Activated naive CD8-positive, alpha-beta T cell treated with anti-CD3 and anti-CD28 coated beads for 36 hours (primary cell): ENCODE measurements around the gene FANCB. TPM values are rescaled to one million over a fixed set of nuclear protein-coding genes. Genes with fewer than 3 reads are reported as not detected.

Experiments used
- DNase-seq: peaks from one replicate; pipeline ENCODE4 v3.0.0; 2021
- H3K27ac Mint-ChIP-seq: one replicate; pipeline ENCODE4 v1.8.0; 2022; ENCODE audit warnings: mild to moderate bottlenecking, moderate library complexity, mixed read lengths
- H3K27me3 Mint-ChIP-seq: one replicate; pipeline ENCODE4 v1.8.0; 2022; ENCODE audit warnings: mild to moderate bottlenecking, mixed read lengths
- H3K36me3 Mint-ChIP-seq: one replicate; pipeline ENCODE4 v1.8.0; 2021; ENCODE audit warnings: mild to moderate bottlenecking, mixed read lengths
- H3K4me1 Mint-ChIP-seq: one replicate; pipeline ENCODE4 v1.8.0; 2021; ENCODE audit warnings: mixed read lengths
- H3K4me3 Mint-ChIP-seq: one replicate; pipeline ENCODE4 v1.8.0; 2022; ENCODE audit warnings: mild to moderate bottlenecking, moderate library complexity, mixed read lengths
- H3K9me3 Mint-ChIP-seq: one replicate; pipeline ENCODE4 v1.8.0; 2022; ENCODE audit warnings: mixed read lengths
- total RNA-seq, 2 experiments: library from RNA; stranded (reverse); gene quantifications; one replicate each; pipeline ENCODE4 v1.2.3, GENCODE V29; 2021

The FANCB gene
- total RNA-seq, 2 experiments from 2014 or later: 13.6 to 14.0 TPM

DNA sequence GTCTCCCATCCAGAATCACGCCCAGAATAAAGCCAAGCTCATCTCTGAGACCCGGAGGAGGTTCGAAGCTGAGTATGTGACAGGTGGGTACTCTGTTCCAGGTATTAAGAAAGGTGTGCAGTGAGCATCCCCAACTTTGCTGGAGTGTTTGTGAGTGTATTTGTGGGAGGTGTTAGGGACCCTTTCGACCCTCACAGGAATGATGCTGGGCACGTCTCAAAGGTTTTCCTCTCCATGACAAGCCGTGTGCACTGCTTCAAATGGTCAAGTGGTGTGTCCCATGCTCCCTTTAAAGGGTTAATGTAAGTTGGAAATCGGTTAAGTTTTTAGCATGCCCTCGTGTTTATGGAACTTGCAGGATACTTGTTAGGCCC, 794 bp upstream of the FANCB start:
- peaks cover 14% of the 10 kb centered on the region for H3K36me3 Mint-ChIP-seq
- H3K9me3 Mint-ChIP-seq: no peaks in the 10 kb centered on the region
- peak overlapping the region; percentile 76 for H3K27ac Mint-ChIP-seq
- peaks cover 5% of the 10 kb centered on the region for H3K4me1 Mint-ChIP-seq
- no peak for DNase-seq
- no peaks in the 10 kb centered on the region for H3K27me3 Mint-ChIP-seq
- peak overlapping the region; percentile 83 for H3K4me3 Mint-ChIP-seq

DNA sequence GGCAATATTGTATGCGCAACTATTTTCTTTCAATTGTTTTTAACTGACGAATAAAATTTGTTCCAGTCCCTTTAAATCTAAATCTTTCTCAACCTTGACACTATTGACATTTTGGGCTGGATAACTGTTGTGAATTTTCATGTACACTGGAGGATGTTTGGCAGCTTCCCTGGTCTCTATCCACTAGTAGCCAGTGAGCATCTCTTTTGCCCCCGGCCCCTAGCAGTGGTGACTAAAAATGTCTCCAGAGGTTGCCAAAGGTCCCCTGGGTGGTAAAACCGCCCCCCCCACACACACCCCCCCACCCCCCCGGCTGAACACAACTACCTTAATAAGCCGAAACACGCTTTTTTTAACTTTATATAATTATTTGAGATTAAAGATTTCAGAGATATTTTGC, 514 bp downstream of the FANCB start:
- no peaks in the 10 kb centered on the region for H3K27me3 Mint-ChIP-seq
- peak overlapping the region; percentile 78 for H3K4me3 Mint-ChIP-seq
- H3K27ac Mint-ChIP-seq: no peak overlapping the region
- H3K36me3 Mint-ChIP-seq: peaks cover 22% of the 10 kb centered on the region
- peak; percentile 0 for DNase-seq
- peaks cover 4% of the 10 kb centered on the region for H3K9me3 Mint-ChIP-seq
- peaks cover 9% of the 10 kb centered on the region for H3K4me1 Mint-ChIP-seq

DNA sequence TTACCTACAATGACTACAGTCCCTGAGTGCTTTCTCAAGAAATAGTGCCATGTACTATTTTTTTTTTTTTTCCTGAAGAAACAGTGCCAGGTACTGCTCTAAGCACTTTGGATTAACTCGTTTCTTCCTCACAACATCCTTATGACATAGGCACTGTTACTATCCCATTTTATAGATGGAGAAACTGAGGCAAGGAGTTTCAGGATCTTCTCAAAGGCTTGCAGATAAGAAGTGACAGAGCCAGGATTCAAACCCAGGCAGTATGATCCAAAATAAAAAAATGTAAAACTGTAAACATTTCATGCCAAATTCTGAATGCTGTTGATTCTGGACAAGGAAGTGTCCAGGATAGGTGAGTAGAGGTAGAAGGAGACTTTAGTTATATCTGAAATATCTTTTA, 1.1 kb downstream of the FANCB start:
- H3K36me3 Mint-ChIP-seq: peaks cover 25% of the 10 kb centered on the region
- H3K4me1 Mint-ChIP-seq: peaks cover 9% of the 10 kb centered on the region
- DNase-seq: no peak
- peaks cover 4% of the 10 kb centered on the region for H3K9me3 Mint-ChIP-seq
- H3K27ac Mint-ChIP-seq: no peak overlapping the region
- H3K27me3 Mint-ChIP-seq: no peaks in the 10 kb centered on the region
- peak overlapping the region; percentile 78 for H3K4me3 Mint-ChIP-seq

DNA sequence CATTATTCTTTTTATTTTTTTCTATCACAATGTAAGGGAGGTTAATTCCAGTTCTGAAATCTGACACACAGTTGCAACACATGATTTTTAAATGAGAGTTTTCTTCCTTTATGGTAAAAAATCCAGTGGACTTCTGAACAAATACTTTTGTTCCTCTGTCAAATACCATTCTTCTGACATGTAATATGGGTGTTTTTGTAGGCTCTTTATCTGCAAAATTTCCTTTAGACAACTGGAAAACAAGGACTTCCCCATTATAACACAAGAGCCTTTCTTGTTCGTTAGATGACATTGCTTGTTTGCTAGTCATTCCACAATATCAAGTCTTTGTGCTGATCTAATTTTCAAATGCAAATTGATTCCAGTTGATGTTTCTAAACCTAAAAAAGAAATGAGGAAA, 7.7 kb downstream of the FANCB start:
- Mint-ChIP-seq H3K27me3 (no peaks in the 10 kb centered on the region), H3K9me3 (peaks cover 4% of the 10 kb centered on the region), H3K4me1 (peaks cover 5% of the 10 kb centered on the region), H3K4me3 (no peak overlapping the region), H3K27ac (no peak overlapping the region), H3K36me3 (peaks cover 30% of the 10 kb centered on the region)
- DNase-seq: no peak

DNA sequence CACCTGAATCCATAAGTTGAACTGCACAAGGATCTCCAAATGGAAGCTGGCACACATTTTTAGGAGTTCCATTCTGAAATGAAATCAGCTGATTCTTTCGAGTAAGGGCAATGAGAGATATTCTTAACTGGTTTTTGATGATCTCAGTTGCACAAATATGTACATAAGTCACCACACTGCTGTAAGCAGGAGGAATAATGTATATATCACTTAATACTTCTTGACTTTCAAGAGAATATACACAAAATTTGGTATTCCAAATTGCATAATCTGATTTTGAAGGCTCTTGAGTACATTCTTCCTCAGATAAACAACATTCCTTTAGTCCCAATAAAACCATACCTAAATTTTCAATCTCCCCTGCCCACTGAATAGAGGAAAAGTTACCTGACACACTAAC, 8.2 kb downstream of the FANCB start:
- Mint-ChIP-seq H3K27ac (no peak overlapping the region), H3K4me3 (no peak overlapping the region), H3K4me1 (peaks cover 5% of the 10 kb centered on the region), H3K36me3 (peaks cover 30% of the 10 kb centered on the region), H3K9me3 (peaks cover 4% of the 10 kb centered on the region), H3K27me3 (no peaks in the 10 kb centered on the region)
- no peak for DNase-seq

DNA sequence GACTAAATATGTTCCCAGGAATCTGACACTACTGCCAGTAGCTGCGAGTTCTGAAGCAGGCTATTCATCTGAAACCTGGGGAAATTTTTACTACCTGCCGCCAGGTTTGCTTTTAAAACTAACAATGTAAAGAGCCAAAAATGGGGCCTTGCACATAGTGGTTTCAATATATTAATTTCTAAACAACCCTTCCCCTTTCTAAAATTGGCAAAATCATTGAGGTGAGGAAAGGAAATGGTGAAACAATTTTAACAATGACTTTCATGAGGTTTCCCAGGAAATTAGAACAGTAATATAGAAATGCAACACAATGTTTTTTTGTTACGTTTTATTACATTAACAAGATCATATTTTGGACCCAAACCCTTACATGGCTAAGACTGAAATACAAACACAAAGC, 21.3 kb downstream of the FANCB start:
- no peaks in the 10 kb centered on the region for H3K9me3 Mint-ChIP-seq
- no peaks in the 10 kb centered on the region for H3K27me3 Mint-ChIP-seq
- H3K4me1 Mint-ChIP-seq: peaks cover 2% of the 10 kb centered on the region
- H3K36me3 Mint-ChIP-seq: peaks cover 28% of the 10 kb centered on the region
- no peak overlapping the region for H3K4me3 Mint-ChIP-seq
- no peak overlapping the region for H3K27ac Mint-ChIP-seq
- no peak for DNase-seq

DNA sequence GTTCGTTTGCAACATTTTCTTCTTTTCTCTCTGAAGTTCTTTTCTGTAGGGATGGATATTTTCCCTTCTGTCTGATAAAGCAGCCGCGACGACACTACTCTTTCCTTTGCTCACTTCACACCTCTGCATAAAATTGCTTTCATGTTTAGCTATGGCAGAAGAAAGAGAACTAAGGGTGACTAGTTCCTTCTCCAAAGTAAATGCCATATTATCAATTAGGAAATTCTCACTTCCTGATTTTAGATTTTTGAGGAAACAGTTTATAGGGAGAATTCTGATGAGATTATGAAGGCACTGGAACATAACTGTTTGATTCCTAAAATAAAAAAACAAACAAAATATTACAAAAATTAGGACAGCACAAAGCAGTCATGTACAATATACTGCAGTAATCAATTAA, 29.2 kb downstream of the FANCB start:
- Mint-ChIP-seq H3K4me3 (no peak overlapping the region), H3K27ac (no peak overlapping the region), H3K36me3 (peaks cover 28% of the 10 kb centered on the region), H3K27me3 (no peaks in the 10 kb centered on the region), H3K9me3 (no peaks in the 10 kb centered on the region), H3K4me1 (no peaks in the 10 kb centered on the region)
- DNase-seq: no peak

DNA sequence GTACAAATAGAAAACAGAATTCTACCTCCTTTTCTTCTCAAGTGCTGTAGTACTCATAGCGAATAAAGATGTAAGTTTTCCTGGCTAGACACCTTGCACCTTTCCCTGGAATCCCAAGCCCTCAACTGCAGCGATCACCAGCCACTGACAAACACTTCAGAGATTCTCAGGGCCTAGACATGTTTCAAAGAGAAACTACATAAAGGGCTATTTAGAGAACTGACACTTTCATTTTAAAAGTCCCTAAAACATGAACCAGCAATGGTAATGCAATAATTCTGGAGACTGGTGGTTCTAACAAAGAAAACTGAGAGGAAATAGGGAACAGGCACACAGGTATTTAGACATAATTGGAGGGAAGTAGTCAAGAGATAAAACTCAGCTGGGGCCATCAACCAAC, 35.7 kb downstream of the FANCB start:
- no peak for DNase-seq
- H3K4me3 Mint-ChIP-seq: no peak overlapping the region
- H3K27me3 Mint-ChIP-seq: no peaks in the 10 kb centered on the region
- peaks cover 44% of the 10 kb centered on the region for H3K36me3 Mint-ChIP-seq
- no peaks in the 10 kb centered on the region for H3K4me1 Mint-ChIP-seq
- no peaks in the 10 kb centered on the region for H3K9me3 Mint-ChIP-seq
- H3K27ac Mint-ChIP-seq: no peak overlapping the region

DNA sequence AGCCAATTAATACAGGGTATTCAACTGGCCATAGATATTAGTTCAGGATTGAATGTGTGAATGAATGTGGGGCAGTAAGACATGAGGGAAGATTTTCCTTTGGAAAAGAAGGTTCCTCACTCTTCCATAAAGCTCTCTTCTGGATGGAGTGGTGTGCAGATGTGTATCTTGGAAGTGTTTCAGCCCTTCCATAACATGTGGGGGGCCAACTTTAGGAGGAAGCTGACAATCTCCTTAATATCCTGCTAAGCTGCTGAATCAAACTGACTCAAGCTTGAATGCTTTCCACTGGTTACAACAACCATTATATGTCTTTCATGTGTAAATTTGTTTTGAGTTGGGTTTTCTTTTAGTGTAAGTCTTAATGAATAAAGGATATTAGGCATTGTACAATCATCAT, 40.3 kb downstream of the FANCB start:
- peaks cover 38% of the 10 kb centered on the region for H3K36me3 Mint-ChIP-seq
- no peaks in the 10 kb centered on the region for H3K4me1 Mint-ChIP-seq
- H3K27me3 Mint-ChIP-seq: no peaks in the 10 kb centered on the region
- no peak overlapping the region for H3K27ac Mint-ChIP-seq
- H3K9me3 Mint-ChIP-seq: peaks cover 2% of the 10 kb centered on the region
- no peak for DNase-seq
- no peak overlapping the region for H3K4me3 Mint-ChIP-seq

DNA sequence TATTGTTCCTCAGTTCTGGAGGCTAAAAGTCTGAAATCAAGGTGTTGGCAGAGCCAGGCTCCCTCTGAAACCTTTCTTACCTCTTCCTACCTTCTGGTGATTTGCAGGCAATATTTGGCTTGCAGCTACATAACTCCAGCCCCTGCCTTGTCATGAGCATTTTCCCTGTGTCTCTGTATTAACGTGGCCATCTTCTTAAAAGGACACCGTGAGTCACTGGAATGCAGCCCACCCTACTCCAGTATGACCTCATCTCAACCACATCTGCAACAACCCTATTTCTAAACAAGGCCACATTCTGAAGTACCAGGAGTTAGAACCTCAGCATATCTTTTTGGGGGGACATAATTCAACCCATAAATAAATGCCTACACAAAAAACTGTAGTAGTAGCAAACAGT, 40.7 kb downstream of the FANCB start:
- H3K36me3 Mint-ChIP-seq: peaks cover 37% of the 10 kb centered on the region
- no peaks in the 10 kb centered on the region for H3K27me3 Mint-ChIP-seq
- peaks cover 2% of the 10 kb centered on the region for H3K9me3 Mint-ChIP-seq
- H3K4me1 Mint-ChIP-seq: no peaks in the 10 kb centered on the region
- no peak overlapping the region for H3K27ac Mint-ChIP-seq
- no peak for DNase-seq
- no peak overlapping the region for H3K4me3 Mint-ChIP-seq

DNA sequence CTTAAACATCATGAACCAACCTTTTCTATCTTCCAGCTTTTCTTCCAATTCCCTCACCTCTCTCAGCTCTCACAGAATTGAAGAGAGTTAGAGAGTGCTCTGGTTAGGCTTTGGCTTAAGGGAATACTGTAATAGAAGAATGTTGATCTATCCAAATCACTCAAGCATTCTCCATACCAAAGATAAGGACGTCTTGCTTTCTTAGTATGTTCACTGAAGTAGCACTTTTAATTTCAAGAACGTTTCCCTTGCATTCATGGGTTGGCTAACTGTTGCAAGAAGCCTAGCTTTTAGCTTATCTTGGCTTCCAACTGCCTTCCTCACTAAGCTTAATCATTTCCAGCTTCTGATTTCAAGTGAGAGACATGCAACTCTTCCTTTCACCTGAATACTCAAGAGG, 43.2 kb downstream of the FANCB start:
- peaks cover 19% of the 10 kb centered on the region for H3K36me3 Mint-ChIP-seq
- peaks cover 14% of the 10 kb centered on the region for H3K27me3 Mint-ChIP-seq
- no peak for DNase-seq
- peaks cover 2% of the 10 kb centered on the region for H3K9me3 Mint-ChIP-seq
- no peaks in the 10 kb centered on the region for H3K4me1 Mint-ChIP-seq
- no peak overlapping the region for H3K27ac Mint-ChIP-seq
- H3K4me3 Mint-ChIP-seq: no peak overlapping the region

DNA sequence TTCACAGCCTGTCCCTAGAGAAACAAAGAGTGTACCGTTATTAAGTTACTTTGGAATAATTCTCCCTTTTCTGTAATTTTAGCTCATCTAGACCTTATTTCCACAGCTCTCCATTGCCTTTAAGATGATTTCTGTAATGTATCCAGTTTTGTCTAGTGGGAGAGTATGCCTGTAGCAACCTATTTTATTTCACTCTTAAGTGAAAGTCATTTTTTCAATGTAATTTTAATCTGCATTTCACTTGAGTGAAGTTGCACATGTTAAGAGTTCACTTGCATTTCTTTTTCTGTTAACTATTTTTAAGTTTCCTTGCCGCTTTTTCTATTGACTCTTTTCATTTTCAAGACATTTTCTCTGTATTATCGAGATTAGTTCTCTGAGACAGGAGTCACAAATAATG, 46.5 kb downstream of the FANCB start:
- Mint-ChIP-seq H3K4me1 (no peaks in the 10 kb centered on the region), H3K36me3 (peaks cover 4% of the 10 kb centered on the region), H3K27ac (no peak overlapping the region), H3K9me3 (peaks cover 2% of the 10 kb centered on the region), H3K4me3 (no peak overlapping the region), H3K27me3 (peaks cover 14% of the 10 kb centered on the region)
- DNase-seq: no peak

DNA sequence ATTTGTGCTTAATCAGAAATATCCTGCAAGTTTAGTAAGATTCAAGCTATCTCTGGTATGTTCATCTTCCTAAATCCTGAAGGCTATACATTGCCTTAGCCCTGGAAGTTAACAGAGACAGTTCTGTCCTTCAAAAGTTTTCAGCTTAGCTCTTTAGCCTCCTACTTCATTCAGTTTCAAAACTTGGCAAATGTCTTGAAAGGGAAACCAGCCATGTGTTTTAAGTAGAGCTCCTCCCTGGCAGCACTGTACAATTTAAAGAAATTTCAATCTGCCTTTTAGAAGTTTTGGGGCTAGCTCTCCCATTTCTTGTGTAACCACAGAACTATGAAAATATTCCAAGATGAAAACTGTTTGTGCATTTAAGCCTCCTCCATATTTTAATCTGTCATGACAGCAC, 47.0 kb downstream of the FANCB start:
- Mint-ChIP-seq H3K4me3 (no peak overlapping the region), H3K4me1 (no peaks in the 10 kb centered on the region), H3K36me3 (peaks cover 3% of the 10 kb centered on the region), H3K27ac (no peak overlapping the region), H3K9me3 (peaks cover 2% of the 10 kb centered on the region), H3K27me3 (peaks cover 14% of the 10 kb centered on the region)
- DNase-seq: no peak

DNA sequence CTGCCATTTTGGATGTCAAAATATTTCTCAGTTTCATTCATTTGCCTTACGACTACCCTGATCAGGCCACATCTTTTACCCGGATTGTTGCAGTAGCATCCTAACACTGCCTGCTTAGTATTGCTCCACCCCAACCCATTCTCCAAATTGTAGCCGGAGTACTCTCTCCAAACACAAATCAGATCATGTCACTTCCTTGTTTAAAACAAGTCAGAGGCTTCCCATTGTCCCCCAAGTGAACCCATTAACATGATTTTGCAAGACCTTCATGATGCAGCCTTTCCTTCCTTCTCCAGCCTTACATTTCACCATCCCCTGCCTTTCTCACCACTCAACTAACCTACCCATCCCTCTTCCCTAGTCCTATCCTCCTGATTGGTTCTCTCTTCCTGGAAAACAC, 53.1 kb downstream of the FANCB start:
- Mint-ChIP-seq H3K27ac (no peak overlapping the region), H3K9me3 (peaks cover 8% of the 10 kb centered on the region)

DNA sequence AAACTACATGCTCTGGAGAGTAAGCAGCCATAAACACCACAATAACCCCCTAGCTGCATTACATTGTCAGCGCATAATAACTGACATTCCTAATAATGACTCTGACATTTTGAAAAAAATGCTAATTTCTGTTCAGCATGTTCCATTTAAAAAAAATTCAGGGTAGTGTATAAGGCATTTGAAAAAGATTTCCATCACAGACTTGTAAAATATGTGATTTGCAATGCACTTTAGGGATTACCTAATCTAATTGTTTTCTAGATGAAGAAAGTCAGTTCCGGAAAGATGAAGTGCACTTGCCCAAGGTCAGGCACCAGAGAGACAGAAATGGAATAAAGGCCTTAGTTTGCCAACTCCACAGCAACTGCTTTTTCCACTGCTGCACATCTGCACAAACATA, 55.3 kb downstream of the FANCB start:
- Mint-ChIP-seq H3K9me3 (peaks cover 8% of the 10 kb centered on the region), H3K4me1 (no peaks in the 10 kb centered on the region), H3K4me3 (no peak overlapping the region), H3K27me3 (no peaks in the 10 kb centered on the region), H3K36me3 (peaks cover 3% of the 10 kb centered on the region), H3K27ac (no peak overlapping the region)
- DNase-seq: no peak

More for the DNA sequence above, 53.1 kb downstream of the FANCB start:
- H3K27me3 Mint-ChIP-seq: no peaks in the 10 kb centered on the region
- no peak for DNase-seq
- no peak overlapping the region for H3K4me3 Mint-ChIP-seq
- peaks cover 3% of the 10 kb centered on the region for H3K36me3 Mint-ChIP-seq
- H3K4me1 Mint-ChIP-seq: no peaks in the 10 kb centered on the region

DNA sequence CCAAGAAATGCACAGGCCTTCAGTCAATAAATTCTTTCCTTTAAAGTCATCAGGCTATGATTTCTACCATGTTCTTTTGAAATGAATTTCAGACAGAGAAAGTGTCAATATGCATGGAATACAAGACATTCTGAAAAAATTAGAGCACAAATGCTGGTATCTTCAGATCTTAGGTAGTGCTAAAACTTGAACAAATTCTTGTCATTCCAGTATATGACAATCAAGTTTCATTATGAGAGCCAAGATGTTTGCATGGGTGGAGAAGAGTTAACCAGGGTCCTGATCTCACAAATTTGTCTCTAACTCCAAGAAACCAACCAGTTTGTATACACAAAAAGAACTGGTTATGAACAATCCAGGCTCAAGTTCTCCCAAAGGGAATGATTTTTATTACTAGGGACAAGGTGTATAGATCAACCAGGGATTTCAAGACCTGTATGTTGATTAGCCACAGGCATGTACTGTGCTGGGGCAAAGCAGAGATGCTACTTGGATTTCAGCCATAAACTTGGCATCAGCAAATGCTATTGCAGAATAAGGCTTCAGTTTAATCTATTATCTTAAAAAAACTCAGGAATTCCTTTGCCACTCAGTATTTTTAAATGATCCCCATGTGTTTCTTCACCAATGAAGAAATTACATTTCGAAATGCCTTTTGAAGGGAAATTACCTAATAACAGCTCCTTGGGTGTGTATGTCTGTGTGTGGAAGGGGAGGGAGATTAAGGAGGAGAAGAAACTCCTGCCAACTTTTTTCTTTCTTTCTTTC, 69.7 kb downstream of the FANCB start:
- Mint-ChIP-seq H3K27me3 (no peaks in the 10 kb centered on the region), H3K4me3 (no peak overlapping the region), H3K9me3 (peaks cover 6% of the 10 kb centered on the region), H3K36me3 (peaks cover 11% of the 10 kb centered on the region), H3K27ac (no peak overlapping the region), H3K4me1 (peaks cover 5% of the 10 kb centered on the region)
- no peak for DNase-seq
